Ramos (cell line): ENCODE results near the gene ARHGAP28.

Experiments
- in situ Hi-C: fragments of 300-500 bp; cut with MboI; formaldehyde crosslinking; loops from one replicate; pipeline ENCODE4 v1.14.3; 2022; ENCODE audit warnings: low sequenced_read_pairs; ENCODE audit not compliant: unreplicated experiment

Gene ARHGAP28

DNA sequence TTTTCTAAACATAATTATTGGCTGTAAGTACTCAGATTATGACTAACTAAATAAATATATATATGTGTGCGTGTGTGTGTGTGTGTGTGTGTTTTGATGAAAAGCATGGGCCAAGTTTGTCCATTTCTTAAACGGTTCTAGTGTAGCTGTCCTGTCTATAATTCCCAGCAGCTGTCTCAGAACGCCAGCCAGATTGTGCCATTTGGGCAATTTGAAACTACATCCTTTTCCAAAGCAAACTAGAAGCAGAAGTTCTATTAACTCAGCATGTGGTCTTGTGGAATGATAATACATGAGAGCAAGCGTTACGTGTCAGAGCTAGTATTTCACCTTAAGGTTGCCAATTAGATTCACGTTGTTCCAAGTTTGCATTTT lies 1.7 kb downstream of the ARHGAP28 start:
- in situ Hi-C loops: no loop called here

DNA sequence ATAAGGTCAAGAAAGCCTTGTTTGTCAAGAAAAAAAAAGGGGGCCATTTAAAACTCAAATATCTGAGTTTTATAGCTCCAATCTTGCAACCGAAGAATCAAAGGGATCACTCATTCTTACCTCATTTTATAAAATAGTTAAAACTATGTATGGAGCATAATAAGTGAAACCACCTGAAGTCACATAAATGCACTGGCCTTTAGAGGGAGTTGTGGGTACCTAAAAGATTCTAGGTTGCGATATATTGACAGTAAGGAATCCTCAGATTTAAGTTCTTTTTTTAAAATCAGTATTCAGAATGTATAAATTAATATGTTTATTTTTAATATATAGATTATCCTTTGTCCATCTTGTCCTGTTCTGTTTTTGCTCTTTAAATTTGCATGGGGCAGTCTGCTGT lies 3.4 kb downstream of the ARHGAP28 start:
- in situ Hi-C loops: no loop called here

DNA sequence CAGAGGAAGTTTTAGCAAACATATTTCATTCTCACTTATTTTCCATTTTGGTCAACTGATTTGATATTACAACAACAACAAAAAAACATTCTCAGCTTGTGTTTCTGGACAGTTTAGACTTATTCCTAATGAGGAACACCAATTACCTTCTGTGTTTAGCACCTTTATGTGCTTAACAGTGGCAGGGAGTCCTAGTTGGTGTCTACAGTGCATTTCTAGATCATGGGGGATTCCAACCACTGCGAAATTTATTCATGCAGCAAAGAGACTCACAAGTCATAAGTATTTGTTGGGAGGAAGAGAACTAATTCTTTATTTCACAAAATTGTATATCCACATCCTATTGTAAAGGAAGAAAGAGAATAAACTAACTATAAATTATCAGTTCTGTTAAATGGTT lies 4.2 kb downstream of the ARHGAP28 start:
- in situ Hi-C loops: no loop called here

DNA sequence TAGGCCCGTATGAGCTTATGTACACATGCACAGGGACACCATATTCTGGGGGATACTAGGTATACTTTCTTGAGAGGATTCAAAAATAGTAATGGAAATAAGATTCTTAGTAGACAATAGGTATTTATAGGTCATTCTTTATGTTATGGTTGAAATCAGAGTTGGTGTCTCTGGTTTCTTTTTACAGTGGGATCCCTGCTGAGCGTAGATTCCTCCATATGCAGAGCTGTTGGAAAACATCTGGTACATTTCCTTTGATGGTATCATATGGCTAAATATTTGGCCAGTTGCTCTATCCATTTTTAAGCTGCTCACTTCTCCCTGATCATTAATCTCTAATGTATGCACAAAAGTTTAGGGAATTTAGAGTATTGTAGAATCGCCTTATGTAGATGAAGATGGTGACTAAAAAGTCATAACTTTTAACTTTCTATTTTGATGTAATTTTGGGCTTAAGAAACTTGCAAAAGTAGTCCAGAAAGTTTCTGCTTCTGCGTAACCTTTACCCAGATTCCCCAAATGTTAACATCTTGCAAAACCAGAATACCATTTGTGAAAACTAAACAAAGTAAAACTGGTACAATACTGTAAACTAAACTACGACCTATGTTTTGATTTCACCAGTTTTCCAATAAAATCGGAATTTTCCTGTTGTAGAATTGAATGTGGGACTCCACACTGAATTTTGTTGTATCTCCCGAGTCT lies 5.4 kb downstream of the ARHGAP28 start:
- in situ Hi-C loops: no loop called here

DNA sequence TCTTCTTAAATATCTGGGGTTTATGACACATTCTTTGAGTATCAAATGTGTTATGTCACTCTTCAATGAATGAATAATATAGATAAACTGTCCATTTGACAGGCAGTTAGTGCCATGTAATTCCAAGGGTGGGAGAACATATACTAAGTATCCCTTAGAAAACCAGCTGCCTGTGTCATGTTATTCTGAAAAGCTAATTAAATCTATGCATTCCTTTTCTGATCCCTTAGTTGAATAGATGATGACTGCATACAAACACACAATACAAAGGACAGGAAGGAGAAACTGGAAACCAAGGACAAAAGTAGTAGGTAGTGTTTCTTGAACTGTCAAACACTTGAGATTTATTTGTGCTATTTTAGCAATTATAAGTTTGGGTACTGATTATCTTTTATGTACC lies 8.3 kb downstream of the ARHGAP28 start:
- in situ Hi-C loops: no loop called here

DNA sequence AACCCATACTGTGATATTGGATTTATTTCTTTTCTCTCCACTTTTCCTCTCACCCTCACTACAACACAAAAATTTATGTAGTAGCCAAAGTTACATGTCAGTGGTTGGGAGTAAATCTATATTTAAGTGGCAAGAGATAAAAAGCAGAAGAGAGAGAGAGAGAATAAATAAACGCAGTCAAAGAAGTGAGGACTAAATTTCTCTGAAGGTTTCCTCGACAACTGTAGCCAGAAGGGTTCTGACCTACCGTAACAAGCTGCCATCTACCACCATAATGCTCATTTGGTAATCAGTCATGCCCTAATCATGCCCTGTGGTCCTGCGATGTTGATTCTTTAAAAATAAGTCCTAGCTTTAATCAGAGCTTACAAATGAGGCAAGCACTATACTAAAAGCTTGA lies 9.1 kb downstream of the ARHGAP28 start:
- in situ Hi-C loops: no loop called here

DNA sequence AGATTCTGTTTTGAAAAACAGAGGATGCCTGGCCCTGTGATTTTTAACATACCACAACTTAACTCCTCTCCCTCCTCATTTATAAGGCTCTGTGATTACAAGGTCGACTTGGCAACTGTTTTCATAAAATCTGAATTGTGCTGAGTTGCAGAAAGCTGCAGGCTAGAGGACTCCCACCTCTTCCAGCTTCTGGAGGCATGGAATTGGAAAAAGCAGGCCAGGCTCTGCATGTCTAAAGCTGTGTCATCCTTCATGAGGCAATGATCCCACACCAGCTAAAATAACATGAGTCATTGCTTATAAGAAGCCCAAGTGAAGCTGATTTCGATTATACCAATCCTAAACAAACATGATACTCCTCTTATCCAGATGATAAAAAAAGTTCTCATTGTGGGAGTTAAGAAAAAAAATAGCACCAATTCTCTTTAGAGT lies 11.7 kb downstream of the ARHGAP28 start:
- in situ Hi-C loops: no loop called here

DNA sequence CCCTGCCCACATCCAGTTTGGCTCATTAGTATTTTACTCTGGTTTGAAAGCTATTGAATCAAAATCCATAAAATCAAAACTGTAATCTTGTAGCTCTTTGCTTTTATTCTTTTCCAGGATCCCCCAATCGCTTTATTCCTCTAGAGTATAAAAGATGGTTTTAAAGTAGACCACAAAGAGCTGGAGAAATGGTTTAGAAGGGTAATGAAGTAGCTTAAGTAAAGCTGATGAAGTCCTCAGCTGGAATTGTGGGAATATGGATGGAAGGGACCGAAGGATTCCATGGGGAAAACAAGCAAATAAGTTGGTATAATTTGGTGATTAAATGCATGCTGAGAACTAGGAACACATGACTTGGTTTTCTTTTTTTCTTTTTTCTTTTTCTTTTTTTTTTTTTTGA lies 12.3 kb downstream of the ARHGAP28 start:
- in situ Hi-C loops: no loop called here

DNA sequence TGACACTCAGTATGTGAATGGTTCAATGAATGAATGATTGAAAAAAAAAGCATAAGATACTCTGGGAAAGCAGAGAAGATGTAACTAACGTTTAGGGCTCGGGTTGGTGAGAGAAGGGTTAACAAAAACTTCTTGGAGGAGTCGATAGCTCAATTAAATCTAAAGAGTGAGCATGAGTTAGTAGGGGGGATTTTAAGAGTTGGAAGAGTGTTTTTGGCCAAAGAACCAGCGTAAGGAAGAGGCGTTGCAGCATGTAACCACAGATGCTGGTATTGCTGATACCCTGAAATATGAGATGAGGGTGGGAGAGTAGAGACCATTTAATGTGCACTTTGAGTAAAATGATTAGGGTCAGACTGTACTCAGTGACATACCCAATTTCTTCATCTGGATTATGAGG lies 14.5 kb downstream of the ARHGAP28 start:
- in situ Hi-C loops: no loop called here

DNA sequence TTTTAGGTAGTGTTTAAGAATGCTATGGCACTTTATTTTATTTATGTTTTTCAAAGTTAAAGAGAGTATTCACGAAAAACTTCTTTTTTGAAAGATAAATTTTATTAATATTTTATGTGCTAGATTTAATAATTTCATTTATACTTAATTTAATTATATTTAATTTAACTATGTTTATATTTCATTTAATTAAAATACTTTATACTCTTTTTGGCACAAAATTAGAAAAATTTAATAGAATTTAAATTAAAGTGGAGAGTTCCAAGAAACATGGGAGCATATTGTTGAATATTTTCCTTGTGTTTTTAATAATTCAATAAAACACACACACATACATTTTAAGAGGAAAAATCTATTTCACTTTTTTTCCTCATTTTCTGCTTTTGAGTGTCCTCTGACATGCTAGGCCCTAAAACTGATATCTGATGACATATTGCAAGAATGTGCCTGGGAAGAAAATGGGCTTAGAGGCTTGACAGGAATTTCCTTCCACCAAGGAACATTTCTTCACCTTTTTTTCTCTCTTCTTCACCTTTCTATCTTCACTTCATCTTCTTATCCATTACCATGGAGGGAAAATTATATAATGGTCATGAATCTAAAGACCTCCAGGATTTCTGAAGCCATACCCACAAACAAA lies 15.4 kb downstream of the ARHGAP28 start:
- in situ Hi-C loops: no loop called here

DNA sequence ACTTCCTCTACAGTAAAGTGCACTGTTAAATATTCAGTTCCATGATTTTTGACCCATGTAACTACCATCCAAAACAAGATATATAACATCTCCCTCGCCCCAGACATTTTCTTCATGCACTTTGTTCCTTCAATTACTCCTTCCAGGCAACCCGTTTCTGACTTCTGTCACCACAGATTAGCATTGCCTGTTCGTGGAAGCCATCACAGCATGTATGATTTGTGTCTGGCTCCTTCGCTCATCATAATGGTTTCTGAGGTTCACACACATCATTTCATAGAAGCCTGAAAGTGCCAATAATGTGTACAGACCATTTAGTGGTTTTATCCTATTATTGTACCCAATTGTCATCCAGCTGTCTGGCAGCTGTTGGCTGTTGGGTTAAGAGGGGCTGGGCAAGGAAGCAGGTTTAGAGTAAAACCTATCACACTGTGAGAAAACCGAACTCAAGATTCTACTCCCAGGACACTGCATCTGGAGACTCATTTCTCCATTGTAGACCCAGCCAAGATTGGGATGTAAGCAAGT lies 16.1 kb downstream of the ARHGAP28 start:
- in situ Hi-C loops: no loop called here

DNA sequence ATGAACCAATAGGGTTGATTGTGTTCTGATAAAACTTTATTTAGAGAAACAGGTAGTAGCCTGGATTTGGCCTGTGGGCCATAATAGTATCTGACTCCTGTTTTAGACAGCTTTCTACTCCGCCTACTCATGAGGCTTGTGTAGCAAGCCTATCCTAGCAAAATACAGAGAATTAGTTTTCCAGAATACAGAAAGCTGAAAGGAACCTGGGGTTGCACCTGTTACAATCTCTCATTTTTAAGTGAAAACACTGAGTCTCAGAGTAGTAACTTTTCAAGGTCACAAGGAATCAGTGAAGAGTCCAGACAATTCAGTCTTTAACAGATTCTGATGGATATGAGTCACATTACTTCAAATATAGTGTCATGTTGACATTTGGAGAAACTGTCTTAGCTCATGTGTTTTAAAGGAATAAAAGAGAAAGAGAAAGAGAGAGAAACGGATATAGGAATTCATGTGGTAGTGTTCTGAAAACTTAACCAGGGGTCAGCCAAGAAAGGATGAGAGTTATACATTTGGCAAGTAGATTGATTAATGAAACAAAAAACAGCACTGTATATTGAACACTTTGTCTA lies 17.0 kb downstream of the ARHGAP28 start:
- in situ Hi-C loops: no loop called here

DNA sequence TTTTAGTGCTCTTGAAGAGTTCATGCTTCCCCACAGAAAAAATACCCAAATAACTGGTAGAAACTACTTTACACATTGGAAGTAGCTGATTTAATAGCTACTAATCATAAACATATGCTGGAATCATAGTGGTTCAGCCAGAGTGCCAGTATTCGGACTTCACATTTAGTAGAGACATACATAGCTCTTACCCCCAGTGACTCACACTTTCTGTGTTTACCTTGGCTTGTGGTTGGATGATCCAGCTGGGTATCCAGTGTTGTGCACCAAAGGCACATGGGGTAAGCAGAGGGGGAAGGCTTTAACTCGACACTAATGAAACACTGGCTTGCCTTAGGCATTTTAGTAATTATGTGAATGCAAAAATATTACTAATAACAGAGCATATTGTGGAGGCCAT lies 18.1 kb downstream of the ARHGAP28 start:
- in situ Hi-C loops: no loop called here

DNA sequence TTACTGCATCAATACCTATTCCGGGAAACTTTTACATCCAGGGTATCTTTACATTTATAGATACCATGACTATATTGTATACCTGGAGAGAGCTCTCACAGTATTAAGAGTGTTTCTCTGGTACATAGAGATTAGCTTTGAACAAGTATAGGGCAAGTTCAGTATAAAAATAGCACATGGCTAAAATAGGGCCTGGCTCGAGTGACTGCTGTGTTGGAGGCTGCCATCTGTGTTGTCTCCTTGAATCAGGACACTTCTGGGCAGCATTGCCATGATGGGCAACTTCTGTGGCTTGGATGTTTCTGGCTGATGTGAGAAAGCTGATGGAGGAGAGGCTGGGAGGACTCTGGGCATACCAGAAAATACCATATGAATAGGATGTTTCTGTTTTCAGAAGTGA lies 18.7 kb downstream of the ARHGAP28 start:
- in situ Hi-C loops: no loop called here

DNA sequence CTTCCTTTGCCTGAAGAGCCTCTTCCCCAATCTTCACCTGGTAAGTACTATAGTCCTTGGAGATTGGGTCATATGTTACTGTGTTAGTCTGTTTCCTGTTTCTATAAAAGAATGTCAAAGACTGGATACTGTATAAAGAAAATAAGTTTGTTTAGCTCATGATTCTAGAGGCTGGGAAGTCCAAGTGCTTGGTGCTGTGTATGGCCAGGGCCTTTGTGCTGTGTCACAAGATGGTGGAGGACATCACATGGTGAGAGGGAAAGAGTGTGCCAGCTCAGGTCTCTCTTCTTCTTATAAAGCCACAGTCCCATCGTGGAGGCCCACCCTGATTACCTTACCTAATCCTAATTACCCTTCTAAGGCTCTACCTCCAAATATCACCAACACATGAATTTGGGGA lies 20.9 kb downstream of the ARHGAP28 start:
- in situ Hi-C loops: no loop called here

DNA sequence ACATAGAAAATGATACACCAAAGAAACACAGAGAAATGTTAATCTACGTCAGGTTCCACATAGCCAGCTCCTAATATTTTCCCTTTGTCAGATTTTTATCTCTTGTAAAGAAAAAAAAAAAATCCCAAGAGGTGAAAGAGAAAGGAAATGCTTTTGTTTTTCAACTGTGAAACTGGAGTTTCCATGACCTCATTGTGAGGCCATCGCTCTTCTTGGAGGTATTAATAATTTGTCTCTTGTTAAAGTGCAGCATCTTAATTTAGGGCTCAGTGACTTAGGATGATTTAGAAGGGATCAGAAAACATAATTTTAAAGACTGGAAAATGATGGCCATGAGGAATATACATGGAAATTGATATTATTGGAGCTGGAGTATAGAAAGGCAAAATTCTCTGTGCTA lies 21.7 kb downstream of the ARHGAP28 start:
- in situ Hi-C loops: no loop called here

DNA sequence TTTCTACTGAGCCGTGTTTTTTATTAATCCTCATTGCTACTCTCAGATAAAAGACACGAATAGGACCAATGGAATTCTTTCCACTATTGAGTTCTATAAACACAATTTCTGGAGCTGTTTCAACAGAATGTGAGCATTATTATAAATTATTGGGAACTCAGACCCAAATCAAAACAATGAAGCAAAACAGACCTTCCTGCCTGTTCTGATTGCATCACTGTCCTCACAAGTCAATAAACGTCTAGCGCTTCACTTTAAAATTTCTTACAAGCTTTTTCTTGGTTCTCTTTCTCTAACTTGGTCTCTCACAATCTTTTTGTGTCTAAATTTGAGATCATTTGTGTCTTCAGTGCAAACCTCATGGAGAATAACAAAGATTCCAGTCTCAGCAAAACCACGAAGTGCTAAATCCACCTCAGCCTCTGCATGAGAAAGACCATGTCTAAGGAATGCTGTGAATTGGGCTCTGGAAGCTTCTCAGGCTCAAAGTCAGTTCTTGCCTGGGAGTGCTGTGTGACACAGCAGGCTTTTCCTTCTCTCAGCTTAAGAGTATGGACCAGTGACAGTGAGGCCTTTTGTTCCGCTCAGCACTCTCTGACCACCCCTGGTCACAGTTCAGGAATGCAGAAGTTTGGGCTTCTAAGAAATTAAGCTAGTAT lies 22.8 kb downstream of the ARHGAP28 start:
- in situ Hi-C loops: no loop called here

DNA sequence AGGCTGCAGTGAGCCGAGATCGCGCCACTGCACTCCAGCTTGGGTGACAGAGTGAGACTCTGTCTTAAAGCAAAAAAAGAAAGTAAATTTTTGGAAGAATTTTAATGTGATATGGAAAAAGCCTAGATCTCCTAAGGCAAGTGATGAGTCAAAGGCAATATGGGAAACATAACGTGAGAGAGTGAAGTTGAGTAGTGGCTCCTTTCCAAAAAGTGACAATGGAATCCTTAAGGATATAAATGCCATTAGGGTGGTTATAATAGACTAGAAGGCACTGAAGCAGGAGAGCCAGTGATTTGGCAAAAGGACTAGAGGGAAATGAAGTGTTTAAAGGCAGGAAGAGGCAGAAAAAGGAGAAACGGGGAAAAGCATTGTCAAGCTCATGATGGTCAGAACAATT lies 25.6 kb downstream of the ARHGAP28 start:
- in situ Hi-C loops: no loop called here

DNA sequence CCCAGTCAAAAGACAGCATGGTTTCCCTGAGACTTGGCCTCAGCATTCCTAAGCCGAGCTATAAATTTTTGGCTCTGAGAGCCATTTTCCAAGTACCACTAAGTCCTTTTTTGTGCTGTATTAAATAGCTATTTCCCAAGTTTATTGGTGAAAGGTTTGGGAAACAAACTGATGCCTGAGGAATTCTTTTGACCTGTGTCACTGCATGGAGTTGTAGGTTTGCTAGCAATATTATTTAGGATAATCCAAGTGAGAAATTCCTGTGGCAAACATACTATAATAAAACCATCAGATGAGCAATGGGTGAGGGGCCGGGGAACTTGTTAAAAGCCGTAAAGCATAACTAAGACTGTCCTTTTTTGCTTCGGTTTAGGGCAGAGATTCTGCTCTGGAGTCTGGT lies 28.4 kb downstream of the ARHGAP28 start:
- in situ Hi-C loops: no loop called here

DNA sequence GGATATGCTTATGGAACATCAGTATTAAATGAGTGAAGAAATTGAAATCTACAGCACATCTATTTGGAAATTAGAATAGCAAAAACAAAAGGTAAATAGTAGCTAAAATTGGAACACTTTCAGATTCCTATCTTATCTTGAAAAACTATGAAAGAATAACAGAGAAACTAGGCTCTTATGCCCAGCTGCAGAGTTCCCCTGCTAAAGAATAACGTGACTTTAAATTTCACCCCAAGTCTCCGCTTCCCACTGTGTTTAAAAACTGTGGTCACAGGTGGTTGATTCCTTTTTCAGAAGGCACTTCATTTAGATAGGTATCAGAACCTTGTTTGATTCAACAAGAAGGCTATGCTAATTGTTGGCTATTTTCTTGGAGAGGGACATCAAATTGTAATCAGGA lies 30.1 kb downstream of the ARHGAP28 start:
- in situ Hi-C loops: no loop called here

DNA sequence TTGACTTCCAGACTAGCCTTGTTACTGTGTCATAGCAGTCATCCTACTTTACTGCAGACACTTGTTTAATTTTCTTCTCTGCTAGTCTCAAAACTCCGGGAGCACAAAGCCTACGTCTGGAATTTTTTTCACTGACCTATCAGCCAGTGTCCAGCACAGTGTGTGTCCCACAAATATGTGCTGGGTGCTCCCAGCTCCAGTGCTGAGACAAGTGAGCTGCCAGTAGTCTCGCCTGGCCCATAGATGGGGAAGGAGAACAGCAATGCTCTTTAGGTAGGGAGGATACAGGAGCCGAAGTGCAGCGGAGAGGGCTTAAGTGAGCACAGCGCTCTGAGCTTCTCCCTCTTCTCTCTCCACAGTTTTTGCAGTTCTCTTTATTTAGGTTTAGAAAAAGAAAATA lies 34.0 kb downstream of the ARHGAP28 start:
- in situ Hi-C loops: no loop called here
